Dedifferentiated amniotic fluid mesenchymal stem cell (primary cell): ENCODE results near the gene MGAT5.
"Not testable (repeated sequence)": the region's sequence is repeated elsewhere in the genome, so short reads cannot be mapped to it uniquely, and the experiment has no call there.

ENCODE experiments used
- DNase-seq: peaks from one replicate; pipeline ENCODE4 v3.0.0-alpha.2; 2016; ENCODE audit errors: extremely low spot score

The MGAT5 gene

DNA sequence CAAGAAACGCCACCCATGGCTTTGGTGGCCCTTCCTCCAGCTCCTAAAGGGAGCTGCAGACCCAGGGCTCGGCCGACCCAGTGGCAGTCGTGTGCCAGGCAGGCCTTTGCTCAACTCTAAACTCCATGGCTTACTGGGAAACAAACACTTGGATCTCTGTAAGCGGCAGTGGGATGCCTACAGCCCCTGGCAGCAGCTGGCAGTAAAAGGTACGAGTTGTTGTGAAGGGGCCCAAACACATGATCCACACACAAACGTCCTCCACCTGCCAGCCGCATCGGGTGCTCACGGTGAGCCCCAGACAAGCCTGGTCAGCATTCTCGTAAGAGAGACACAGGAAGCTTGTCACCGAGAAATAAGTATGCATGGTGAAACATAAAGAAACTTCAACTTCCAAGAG lies 214.9 kb downstream of the MGAT5 start:
- DNase-seq: no peak

GRCh38 chr2:134469516-134470115 lies 215.7 kb downstream of the MGAT5 start:
- no peak for DNase-seq

GRCh38 chr2:134470561-134471168 lies 216.8 kb downstream of the MGAT5 start:
- no peak for DNase-seq

DNA sequence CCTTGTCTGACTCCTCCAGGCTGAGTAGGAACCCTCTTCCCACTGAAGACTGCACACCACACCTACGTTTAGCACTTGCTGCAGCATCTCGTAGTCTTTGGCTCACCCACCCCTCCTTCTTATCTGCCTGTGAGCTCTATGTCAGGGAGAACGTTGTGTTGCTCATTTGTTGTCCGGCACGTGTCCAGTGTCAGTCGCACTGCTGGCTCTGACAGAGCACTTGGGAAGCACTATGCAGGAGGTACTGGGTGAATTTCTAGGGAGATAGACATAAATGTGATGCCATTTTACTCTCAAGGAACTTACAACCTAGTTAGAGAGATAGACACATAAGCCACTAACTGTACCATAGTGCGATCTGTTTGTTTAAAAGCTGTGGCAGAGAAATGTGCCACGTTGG lies 223.1 kb downstream of the MGAT5 start:
- not testable (repeated sequence) for DNase-seq

DNA sequence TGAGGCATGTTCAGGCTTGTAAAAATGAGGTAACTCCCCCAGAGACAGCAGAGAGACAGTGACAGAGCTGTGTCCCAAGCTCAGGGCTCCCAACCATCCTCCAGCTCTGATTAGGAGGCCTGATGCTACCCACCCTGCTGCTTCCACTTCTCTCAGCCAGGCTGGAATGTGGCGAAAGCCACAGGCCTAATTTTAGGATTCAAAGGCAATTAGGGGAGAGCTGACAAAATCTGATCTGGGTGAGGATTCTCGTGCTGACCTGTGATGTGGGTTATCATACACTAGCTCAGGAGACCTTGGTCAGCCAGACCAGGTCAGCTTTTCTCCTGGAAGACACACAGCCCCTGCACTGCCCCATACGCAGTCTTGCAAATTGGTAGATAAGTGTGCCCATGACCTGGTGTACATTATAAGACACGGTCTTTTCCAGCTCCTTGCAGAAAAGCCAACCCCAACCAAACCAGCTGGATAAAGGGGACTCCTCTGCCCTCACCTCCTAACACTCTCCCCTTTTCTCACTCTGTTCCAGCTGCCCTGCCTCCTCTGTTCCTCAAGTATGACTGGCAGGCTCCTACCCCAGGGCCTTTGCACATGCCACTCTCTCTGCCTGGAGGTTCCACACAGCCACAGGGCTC lies 225.9 kb downstream of the MGAT5 start:
- no peak for DNase-seq

- no peak for DNase-seq
Measured at GRCh38 chr2:134482131-134482723, 228.4 kb downstream of the MGAT5 start.

- no peak for DNase-seq
Measured at GRCh38 chr2:134482766-134483340, 229.0 kb downstream of the MGAT5 start.

GRCh38 chr2:134489732-134490384 lies 236.0 kb downstream of the MGAT5 start:
- no peak for DNase-seq

GRCh38 chr2:134490559-134490958 lies 236.7 kb downstream of the MGAT5 start:
- no peak for DNase-seq

DNA sequence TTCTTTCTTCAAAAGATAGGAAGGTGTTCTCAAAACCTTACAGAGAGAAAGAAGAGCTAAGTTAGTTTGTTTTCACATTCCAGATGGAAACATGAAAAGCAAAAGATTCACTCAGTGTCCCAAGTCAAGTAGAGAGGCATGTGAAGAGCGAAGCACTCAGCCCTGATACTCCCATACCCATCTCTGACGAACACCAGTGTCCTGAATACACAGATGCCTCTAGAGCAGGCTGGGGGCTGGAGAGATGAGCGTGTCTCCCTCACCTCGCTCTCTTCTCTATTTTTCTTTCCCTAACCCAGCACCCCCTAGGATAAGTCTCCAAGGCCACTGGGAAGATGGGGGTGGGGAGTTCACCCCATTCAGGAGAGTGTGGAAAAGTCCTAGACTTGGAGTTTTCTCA lies 237.2 kb downstream of the MGAT5 start:
- DNase-seq: no peak

DNA sequence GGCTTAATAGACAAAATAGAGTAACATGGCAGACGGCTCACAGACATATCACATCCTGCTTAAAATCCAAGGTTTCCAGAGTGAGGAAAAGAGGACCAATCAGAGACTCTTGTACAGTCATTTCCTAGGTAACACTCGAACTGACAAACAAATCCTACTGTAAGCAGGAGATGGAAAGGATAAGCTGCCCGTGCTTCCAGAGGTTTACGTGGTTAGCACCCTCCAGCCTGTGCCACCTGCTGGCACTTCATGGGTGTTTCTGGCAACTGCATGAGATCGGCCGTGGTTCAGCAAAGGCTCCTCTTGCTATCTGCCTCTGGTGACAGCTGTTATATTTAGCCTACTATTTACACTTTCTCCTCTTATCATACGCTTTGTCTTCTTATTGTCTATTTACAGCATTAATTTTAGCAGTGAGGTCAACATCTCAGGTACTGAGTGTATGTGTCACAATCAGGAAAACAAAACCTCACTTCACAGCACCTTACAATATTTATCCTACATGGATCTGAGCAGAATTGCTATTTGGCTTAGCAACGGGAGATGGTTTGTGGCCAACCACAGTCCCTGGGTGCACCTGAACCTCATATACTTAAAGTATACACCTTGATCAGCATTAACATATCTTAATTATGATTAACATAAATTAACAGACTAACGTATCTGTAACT lies 238.0 kb downstream of the MGAT5 start:
- DNase-seq: no peak

DNA sequence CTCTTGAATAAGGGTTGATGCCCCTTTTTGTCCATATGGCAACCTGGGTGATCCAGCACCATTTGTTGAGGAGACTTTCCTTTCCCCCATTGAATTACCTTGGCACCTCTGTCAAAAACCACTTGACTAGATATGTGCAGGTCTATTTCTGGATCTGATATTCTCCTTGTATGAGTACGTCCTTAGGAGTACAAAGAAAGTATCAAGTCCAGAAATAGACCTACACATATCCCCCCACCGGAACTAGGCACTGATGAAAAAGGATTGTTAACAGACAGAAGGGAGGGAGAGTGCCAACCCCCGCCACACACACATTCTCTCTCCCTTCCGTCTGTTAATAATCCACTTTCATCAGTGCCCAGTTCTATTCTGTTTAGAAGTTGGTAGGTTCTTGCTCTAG lies 239.9 kb downstream of the MGAT5 start:
- DNase-seq: no peak

GRCh38 chr2:134498654-134499053 lies 244.8 kb downstream of the MGAT5 start:
- no peak for DNase-seq

GRCh38 chr2:134499307-134499926 lies 245.5 kb downstream of the MGAT5 start:
- no peak for DNase-seq

DNA sequence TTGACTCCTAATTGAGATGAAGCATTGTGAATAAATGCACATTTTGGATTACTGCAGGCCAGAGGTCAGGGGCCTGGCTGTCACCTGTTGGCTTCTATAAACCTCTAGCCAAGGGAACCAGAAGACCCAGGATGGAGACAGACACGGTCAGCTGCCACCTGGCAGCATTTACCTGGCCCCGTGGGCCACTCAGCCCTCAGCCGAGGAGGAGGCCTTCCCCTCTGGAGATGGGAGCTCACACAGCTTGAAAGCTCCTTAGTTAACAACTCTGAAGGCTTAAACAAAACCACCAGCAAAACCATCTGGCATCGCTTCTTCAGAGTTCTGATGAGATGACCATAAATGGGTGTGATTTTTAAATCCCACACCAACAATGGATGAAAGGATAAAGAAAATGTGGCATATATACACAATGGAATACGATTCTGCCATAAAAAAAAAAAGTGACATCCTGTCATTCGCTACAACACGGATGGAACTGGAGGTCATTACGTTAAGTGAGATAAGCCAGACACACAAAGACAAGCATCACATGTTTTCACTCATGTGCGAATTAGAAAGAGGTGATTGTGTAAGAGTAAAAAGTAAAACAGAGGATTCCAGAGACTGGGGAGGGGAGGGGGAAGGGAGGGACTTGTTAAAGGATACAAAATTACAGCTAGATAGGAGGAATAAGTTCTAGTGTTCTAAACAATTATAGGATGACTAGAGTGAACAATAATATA lies 246.5 kb downstream of the MGAT5 start:
- no peak for DNase-seq

GRCh38 chr2:134501476-134502091 lies 247.7 kb downstream of the MGAT5 start:
- DNase-seq: no peak

- no peak for DNase-seq
Measured at GRCh38 chr2:134502104-134502503, 248.2 kb downstream of the MGAT5 start.
